HuH-7.5 (cell line): ENCODE measurements around the gene DOCK2.

ENCODE experiments used
- DNase-seq: peaks from one replicate; pipeline ENCODE4 v3.0.0; 2011; ENCODE audit warnings: low spot score

DOCK2 gene

DNA sequence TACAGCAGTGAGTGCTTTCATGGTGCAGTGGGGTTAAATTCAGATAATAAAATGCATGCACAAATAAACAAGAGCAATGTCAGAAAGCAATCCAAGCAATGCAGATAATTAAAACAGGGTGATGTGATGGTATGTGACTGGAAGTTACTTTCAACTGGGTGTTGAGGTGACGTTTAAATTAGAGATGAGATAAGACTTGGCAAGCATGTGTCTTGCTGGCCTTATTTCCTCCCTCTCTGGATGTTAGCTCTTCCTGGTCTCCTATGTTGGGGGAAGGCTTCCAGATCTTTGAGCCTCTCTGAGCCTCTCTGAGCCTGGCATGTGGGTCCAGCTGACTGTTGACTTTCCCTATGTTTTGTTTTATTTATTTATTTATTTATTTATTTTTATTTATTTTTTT lies 54.4 kb downstream of the DOCK2 start:
- DNase-seq = no peak

DNA sequence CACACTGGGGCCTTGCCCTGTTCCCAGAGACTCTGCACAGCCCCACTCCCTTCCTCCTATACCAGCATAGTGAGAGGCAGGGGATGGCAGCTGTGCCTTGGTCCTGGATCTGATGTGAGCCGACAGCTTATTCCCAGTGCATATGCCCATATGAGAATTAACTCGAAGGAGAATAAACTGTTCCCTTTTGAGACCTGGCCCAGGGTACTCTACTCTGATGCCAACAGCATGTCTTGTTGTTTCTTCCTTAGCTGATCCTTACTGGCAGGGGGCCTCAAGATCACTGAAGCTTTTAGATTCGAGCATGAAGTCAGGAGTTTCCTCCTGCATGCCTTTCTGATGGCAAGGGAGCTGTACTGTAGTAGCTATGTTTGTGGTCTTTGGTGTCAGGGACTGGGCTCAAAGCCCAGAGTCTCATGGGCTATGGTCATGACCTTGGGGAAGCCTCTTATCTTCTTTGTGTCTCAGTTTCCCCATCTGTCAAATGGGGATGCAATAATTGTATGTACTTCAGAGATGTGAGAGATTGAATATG lies 57.1 kb downstream of the DOCK2 start:
- no peak for DNase-seq

DNA sequence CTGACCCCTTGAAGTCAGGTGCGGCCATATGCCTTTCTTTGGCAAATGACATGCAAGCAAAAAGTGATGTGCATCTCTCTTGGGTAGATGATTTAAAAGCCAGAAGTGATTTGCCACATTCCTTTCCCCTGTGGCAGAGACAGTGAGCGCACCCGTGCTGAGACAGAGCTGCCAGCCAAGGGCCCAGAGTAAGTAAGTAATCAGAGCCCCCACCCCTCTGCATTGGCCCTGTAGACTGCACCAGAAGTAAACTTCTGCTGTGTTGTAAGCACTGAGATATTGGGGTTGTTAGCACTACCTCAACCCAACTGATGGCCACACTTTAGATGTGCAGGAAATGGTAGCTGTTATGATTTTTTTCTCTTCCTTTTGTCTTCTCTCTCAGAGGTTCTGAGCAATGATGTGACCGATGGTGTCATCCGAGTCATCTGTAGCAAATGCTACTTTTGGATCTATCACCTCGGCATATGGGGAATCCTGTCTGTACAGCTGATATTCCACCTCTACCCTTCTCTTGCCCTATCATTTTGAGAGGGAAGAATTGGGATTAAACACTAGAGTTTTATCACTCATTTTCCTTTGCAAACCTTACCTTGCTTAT lies 58.0 kb downstream of the DOCK2 start:
- DNase-seq = no peak

DNA sequence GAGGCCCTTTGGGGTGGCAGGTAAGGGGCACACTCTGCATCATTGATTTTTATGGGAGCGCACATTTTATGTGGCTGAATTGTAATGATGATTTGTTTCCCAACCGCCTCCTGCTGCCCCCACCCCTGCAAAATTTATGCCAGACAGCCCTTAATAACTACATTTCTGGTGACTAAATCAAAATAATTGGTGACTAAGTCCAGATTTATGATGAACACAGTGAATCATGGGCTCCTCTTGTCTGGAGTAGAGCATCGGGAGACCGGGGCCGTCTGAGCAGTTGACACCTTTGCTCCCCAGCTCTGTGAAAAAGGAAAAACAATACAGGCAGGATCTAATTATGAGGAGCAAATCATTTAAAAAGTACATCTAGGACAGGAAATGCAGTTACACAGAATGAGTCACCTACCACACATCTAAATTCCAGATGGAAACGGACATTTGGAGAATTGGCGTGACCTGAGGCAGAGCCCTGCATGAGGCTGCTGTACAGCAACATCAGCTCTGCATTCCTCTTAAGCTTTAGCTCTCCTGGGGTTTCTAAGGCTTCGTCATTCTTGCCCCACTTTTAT lies 58.9 kb downstream of the DOCK2 start:
- no peak for DNase-seq

DNA sequence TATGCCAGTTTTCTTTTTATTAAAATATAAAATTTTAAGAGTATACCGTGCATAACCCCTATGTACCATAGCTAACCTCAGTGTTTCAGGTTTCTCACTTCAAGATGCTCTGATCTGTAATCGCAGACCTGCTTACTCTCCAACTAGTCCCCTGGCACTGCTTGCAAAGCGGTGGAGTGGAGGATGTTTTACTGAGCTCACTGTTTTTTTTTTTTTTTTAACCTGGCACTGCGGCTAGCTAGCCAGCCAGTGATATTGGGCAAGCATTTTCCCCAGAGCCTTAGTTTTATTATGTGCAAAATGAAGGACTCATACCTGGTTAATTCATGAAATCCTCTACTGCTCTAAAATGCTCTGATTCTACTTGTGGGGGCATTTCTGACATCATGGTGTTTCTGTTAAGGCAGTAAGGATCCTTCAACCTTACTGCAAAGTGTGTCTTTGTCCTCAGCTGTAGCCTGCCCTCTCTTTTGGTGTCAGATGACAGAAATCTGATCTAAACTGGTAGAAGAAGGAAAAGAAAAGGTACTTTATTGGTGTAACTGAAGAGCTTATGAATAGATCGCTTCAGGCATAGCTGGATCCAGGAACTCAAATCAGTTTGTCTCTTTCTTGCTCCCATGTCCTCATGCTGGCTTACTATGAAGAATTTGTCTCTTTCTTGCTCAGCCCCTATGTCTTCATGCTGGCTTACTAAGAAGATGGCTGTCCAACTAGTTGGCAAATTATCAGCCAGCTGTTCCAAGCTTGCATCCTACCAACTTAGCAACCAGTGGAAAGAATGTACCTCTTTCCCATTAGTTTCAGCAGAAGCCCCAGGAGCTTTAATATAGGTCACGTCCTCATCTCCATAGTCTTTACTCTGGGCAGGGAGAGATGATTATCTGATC lies 59.8 kb downstream of the DOCK2 start:
- DNase-seq = no peak

DNA sequence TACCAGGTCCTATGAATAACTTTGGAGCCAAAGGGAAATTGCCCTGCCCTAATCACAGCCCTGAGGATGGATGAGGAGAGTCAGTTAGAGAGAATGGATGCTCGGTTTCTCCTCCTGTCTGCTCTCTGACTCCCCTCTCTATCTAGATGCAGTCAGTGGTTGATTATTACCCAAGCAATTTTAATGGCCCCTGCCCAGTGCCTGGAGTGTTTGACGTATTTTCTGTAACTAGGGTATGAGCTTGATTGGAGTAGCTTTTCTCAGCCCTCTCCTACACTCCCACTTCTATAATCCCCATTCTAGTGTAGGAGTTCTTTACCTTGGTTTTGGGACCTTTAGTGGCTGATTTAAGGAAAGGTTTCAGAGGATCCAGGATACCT lies 60.4 kb downstream of the DOCK2 start:
- no peak for DNase-seq

DNA sequence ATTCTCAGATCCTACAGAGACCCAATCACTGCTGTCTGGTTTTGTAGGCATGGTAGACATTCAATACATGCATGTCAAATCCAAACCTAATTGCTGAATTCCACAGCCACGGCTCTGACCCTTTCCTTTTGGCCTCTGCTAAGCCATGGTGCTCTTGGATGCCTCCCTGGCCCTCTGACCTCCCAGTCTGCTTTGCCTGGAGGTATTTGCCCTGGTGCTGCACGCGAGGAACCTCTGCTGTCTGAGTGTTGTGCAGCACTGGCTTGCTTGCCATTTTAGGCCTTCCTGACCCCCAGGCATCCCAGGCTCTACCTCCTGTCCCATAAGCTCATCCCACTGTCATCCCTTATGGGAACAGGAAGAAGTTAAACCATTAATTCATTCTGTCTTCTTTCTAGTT lies 60.9 kb downstream of the DOCK2 start:
- no peak for DNase-seq

DNA sequence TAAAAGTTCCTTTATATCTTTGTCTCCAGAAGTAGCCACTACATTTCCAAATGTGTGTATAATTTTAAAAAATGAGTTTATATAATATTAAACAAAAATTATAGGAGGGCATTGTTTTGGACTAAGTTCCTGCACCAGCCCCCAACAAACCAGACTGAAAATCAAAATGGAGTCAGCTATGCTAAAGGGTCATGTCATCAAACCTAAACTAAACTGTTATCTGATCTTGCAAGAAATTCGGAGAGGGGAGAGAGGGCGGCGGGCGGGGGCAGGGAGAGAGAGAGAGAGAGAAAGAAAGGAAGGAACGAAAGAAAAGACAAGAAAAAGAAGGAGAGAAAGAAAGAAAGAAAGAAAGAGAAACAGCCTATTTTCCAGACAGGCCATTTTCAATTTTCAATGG lies 63.5 kb downstream of the DOCK2 start:
- no peak for DNase-seq

DNA sequence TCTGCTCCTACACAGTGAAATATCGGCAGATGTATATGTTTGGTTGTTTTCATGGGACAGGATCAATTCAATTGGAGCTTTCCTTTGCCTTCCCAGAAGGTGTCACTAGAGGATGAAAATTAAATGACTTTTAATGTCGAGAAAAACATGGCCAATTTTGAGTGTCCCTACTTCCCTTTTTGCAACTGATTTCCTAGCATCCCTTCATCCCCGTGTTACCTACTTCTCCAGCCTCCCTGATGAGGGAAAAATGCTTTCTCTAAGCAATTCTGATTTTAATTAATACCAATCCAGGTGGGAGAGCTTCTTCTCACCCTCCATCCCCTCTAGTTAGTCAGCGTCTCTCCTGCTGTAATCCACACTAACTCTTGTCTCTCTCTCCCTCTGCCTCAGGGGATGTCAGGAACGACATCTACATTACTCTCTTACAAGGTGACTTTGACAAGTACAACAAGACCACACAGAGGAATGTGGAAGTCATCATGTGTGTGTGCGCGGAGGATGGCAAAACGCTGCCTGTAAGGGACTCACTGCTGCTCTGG lies 64.9 kb downstream of the DOCK2 start:
- DNase-seq = no peak

DNA sequence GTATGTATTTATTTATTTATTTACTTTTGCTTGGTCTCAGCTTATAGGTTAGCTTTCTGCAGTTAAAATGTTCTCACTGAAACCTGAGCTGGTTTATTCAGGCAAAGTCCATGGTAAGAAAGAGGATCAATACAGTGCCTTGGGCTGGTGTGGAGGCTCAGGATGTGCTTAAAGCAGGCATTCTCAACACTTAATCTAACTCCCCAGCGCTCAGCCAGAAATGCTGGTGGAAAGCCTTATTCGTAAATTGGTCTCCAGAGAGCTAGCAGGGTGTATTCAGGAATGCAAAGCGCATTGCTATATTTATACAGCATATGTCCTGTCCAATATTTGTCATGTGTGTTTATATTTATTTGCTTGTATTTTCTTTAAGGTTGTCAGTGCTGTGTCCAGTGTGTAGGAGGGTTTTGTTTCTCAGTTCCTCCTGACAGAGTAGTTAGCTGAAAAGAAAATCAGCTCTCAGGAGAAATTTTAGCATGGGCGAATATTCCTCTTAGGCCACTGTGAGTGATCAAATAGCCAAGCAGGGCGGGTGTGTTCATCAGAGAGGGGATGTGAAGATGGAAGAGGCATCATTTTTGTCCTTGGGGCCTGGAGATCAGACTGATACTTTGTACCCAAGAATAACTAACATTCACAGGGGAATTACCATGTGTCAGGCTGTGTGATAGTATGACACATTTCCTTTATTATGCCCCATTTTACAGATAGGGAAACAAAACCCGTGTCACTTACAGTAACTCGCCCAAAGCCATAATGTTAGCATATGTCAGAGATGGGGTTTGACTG lies 65.8 kb downstream of the DOCK2 start:
- no peak for DNase-seq

DNA sequence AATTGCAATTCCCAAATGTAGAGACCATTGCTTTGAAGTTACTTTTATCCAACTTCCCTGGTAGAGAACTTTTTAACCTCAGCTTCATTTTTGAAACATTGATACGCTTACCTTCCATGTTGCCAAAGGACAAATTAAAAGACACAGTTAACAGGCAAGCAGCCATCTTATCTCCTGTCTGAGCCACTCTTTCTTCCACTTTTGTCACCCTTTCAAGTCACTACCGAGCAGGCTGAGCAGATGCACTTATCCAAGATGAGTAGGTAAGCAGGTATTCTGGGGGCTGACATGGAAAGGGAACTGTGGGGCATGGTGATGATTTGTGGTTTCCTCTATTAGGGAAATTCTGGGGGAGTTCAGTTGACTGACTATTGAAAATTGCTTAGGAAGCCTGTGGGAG lies 66.7 kb downstream of the DOCK2 start:
- DNase-seq = no peak

DNA sequence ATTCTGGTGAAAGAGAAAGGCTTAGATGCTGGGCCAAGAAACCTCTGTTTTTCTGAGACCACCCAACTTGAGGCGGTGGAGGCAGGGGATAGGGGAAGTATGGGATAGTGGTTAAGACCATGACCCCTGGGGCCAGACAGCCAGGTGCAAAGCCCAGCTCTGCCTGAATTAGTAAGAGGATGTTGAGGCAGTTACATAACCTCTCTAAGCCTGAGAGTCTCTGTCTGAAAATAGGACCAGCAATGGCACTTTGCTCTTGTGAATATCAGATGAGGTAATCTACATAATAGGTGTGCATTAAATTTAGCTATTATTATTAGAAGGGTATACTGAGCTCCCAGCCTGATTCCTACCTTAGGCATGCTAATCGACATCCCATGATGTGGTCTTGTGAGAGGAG lies 68.2 kb downstream of the DOCK2 start:
- DNase-seq = no peak

DNA sequence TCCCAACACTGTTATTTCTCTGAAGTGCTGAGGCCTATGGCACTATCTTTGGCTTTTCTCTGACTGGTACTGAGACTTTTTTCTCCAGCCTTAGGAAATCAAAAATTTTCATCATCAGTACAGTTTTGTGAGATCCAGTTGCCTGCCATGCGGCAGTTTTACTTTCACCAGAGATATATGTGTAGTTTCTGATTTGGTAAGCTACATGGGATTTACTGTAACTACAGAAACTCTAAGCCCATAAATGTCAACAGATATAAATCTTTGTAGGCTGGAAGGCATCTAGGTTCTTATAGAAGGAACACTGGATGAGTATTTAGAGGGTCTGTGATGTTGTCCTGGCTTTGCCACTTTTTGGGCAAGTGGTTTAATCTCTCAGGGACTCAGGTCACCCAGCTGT lies 69.0 kb downstream of the DOCK2 start:
- no peak for DNase-seq

DNA sequence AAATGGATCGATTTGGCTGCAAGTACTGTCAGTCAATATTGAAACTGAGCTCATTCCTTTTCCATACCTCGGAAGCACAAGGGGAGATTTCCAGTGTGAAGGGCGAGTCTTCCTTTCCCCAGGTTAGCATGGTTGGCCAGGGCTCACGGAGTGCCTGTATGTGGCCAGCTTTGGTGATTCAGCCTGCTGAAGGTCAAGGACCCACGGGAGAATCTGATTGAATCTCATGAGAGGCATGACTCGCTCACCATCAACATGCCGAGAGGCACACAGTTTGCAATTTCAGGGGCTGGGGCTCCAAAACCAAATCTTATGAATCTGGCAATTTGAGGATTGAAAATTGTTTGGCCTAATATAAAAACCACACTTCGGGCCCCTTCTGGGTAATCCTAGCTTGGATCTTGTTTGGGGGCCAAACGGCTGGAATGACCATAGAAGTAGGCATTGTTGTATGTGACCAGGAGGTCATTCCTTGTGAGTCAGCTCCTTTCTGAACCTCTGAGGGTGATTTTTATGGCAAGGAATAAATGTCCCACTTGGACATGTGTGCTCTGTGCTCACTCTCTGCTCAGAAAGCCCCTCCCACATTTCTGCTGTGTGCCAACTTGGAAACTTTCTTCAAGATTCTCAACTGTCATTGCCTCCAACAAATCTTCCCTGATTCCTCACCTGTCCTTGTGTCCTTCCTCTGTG lies 69.8 kb downstream of the DOCK2 start:
- no peak for DNase-seq

DNA sequence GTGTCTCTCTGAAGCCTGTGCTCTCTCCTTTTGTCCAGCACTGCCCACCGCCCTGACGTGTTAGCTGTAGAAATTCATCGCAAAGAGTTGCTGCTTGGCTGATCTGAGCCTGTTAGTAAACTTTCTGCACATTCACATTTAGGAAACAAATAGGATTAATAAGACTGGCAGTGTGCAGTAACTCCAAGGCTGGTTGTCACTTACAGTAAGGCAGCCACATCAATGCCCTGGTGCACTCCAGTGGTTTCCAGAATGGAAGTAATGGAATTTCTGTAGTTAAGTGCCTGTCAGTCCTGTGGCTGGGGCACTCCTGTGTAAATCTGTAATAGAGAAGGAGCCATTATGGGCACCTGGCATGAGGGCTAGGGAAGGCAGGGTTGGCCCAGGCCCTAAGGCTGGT lies 70.6 kb downstream of the DOCK2 start:
- DNase-seq = no peak

DNA sequence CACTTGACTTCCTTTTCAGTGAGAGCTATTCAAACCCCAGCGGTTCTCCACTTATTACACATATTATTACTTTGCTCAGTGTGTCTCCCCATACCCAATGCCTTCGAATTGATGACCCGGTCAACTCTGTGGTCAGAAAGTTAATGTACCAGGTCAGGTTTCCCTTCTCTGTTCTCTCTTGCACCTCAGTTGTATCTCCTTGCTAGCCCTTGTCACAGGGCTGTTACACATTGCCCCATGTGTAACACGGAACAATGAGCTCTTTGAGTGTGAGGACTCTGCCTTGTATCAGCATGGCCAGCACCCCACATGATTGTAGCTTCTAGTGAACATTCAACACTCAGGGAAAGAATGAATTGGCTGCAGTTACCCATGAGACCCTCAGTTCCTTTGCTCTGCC lies 73.6 kb downstream of the DOCK2 start:
- no peak for DNase-seq

DNA sequence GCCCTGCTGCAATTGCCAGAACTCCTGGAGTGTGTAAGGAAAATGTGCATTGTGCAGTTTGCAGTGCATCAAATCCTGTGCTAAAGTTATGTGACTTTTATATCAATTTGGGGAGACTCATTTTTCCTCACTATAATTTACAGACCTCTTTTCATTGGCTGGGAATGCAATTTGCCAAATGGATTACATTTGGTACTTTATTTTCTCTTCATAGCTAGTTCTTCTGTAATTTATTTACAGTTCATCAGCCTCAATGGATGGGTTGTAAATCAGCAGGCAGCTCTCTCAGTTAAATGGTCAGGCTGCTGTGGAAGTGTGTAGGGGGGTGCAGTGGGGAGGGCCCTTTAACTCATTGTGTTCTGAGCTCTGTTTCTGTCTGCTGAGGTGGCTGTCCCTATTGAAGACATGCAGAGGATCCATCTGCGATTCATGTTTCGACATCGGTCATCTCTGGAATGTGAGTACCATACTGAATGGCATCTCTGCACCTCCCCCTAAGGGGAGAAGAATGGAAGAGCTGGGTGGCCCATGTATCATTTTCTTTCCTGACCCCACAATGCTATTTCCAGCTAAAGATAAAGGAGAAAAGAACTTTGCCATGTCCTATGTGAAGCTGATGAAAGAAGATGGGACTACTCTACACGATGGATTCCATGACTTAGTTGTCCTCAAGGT lies 74.6 kb downstream of the DOCK2 start:
- DNase-seq = no peak

DNA sequence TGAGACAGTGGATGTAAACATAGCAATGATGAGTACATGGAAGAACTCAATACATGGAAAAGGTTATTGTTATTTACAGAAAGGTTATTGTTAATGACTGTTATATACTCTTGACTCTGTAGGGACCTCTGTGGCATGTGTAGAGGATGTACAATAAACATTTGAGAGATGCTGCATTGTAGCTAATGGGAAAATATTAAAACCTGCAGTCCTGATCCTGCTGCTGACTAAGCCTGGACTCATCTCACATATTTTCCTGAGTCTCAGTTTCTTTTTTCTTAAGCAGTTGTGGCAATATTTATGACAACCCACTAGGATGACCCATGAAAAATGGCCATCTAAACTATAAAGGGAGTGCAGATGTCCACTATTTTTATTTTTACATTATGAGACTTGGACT lies 75.4 kb downstream of the DOCK2 start:
- no peak for DNase-seq

DNA sequence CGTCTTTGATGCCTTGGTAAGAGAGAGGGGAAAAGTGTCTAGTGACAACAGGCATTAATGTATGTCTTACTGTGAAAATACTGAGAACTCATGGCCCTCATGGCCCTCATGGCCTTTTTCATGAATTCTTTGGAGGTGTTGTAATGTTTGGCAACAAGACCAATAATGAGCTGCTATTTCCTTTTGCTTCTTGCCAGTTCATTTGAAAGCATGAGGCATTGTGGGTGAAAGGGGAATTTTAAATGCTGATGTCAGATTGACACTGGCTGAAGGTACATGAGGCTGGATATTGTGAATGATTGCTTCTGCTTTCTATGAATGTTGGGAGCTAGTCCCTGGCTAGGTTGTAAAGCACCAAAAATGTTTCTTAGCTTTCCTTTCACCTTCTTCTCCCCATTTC lies 79.2 kb downstream of the DOCK2 start:
- DNase-seq = no peak

DNA sequence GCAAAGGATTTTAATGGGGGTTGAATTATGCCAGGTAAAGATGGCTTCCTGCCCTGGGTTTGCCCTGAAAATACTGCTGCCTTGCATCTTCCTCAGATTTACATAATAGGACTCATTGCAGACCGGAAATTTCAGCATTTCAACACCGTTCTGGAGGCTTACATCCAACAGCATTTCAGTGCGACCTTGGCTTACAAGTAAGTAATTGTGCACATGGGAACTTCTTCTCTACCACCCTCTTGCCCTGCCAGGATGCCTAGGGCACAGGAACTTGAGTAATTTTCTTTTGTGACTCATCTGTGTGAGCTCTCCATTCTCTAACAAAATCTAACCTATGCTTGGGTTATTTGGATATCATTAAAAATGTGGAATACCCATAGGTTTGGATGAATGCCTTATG lies 80.2 kb downstream of the DOCK2 start:
- no peak for DNase-seq
